Erythroblast (primary cell): ENCODE results near the gene NOS3.

Experiments used
- GATA1 ChIP-seq: IDR thresholded peaks from 2 replicates; pipeline ENCODE4 v1.6.1; 2011; ENCODE audit warnings: low read depth, mild to moderate bottlenecking, control low read depth, low read length, moderate library complexity
- POLR2A ChIP-seq: IDR thresholded peaks from 2 replicates; pipeline ENCODE4 v1.6.1; 2011; ENCODE audit warnings: mild to moderate bottlenecking, low read length

DNA sequence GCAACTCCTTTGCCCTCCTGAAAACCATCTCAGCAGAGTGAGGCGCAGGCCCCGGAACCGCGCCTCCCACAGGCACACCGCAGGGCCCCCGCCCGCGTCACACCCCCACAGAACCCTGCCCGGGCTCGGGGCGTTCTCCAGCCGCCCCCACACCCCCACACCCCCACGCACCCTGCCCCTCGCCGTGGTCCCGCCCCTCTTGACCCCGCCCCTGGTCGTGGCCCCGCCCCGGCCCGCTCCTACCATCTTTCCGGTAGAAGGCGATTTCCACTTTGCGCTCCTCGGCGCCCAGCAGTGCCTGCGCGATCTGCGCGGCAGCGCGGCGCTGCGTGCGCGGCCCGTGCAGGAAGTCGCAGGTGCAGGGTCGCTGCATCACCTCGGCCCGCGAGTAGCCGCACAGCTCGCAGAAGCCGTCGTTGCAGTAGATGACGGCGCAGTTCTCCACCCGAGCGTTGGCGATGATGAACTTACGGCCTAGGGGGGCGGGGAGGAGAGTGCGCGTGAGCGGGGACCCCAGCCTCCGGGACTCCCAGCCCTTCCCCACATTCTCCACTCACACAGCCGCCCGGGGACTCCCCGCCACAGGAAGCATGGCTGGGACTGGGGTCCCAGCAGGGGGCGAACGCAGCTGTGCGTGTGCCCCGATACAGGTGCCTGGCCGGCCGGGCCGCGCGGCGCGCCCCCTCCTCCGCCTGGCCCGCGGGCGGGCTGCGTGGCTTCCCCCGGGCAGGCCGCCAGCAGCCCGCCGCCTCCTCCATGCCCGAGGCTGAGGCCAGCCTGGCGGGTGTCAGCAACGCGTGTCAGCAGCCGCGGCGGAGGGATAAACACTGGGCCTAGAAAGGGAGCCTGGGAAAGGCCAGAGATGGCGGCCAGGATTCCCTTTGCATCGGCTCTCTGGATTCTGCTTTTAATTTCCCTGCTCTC lies 16.1 kb upstream of the NOS3 start:
- TF ChIP-seq POLR2A (peak; percentile 47), GATA1 (no peak)
